Measurements from ENCODE around the gene WDR45B.

The WDR45B gene

DNA sequence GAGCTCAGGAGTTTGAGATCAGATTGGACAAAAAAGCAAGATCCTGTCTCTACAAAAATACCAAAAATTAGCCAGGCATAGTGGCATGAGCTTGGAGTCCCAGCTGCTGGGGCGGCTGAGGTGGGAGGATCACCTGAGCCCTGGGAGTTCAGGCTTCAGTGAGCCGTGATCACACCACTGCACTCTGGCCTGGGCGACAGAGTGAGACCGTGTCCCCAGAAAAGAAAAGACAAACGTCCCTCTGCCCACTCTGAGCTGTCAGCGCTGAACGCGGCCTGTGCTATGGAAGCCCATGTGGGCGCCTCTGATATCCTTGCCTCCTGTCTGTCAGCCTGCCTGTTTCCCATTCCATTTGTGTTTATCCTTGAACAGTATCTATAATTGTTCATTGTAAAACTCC, 78.0 kb downstream of the WDR45B start:
- no peak overlapping the region for H3K4me3 ChIP-seq (ENCODE audit: low read length)
- DNase-seq (ENCODE audit: low read depth): no peak
- TF ChIP-seq, protein P1, sequence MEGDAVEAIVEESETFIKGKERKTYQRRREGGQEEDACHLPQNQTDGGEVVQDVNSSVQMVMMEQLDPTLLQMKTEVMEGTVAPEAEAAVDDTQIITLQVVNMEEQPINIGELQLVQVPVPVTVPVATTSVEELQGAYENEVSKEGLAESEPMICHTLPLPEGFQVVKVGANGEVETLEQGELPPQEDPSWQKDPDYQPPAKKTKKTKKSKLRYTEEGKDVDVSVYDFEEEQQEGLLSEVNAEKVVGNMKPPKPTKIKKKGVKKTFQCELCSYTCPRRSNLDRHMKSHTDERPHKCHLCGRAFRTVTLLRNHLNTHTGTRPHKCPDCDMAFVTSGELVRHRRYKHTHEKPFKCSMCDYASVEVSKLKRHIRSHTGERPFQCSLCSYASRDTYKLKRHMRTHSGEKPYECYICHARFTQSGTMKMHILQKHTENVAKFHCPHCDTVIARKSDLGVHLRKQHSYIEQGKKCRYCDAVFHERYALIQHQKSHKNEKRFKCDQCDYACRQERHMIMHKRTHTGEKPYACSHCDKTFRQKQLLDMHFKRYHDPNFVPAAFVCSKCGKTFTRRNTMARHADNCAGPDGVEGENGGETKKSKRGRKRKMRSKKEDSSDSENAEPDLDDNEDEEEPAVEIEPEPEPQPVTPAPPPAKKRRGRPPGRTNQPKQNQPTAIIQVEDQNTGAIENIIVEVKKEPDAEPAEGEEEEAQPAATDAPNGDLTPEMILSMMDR (IDR thresholded peaks at IDR 0.05; ENCODE audit: insufficient read depth, low read depth, low read length, missing control alignments): no peak

GRCh38 chr17:82569621-82570020, 78.6 kb downstream of the WDR45B start:
- no peak for DNase-seq (ENCODE audit: low read depth)
- TF ChIP-seq, protein P1 (IDR thresholded peaks at IDR 0.05; ENCODE audit: insufficient read depth, low read depth, low read length, missing control alignments): no peak
- H3K4me3 ChIP-seq (ENCODE audit: low read length): no peak overlapping the region

GRCh38 chr17:82568997-82569393, 79.2 kb downstream of the WDR45B start:
- TF ChIP-seq, protein P1 (IDR thresholded peaks at IDR 0.05; ENCODE audit: insufficient read depth, low read depth, low read length, missing control alignments): no peak
- DNase-seq (ENCODE audit: low read depth): no peak
- H3K4me3 ChIP-seq (ENCODE audit: low read length): no peak overlapping the region

GRCh38 chr17:82567286-82567685, 81.0 kb downstream of the WDR45B start:
- no peak overlapping the region for H3K4me3 ChIP-seq (ENCODE audit: low read length)
- DNase-seq (ENCODE audit: low read depth): no peak
- TF ChIP-seq, protein P1 (IDR thresholded peaks at IDR 0.05; ENCODE audit: insufficient read depth, low read depth, low read length, missing control alignments): no peak

DNA sequence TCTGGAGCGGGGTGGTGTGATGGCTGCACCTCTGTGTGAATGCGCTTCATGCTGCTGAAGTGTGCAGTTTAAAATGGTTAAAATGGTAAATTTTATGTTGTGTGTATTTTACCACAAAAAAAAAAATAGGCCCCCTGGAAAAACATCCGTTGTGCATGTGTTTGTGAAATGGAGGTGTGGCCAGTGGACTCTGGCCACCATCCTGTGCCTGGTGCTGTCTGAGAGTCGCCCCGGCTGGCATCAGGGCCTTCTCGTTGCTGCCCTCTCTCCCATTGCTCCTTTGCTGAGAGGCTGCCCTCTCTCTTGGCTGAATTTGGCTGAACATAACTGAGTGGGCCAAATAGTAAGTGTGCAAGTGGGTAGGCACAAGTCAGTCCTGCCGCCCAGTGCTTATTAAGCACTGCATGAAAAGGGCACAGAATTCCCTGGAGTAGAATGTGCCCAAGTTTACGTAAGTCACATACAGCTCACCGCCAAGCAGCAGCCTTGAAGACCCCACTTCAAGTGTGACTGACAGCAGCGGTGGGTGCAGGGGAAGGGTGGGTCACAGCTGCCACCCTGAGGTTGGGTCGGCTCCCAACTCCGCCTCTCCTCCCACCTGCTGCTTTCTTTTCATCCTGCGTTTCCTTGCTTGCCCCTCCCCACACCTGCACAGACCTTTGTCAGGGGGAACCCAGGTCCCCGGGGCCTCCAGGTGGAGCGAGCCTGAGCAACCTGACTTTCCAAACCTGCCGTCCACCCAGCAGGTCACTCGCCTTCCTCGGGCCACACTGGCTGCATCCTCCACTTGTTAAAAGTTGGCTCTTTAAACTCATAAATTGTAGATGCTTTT, 81.9 kb downstream of the WDR45B start:
- DNase-seq (ENCODE audit: low read depth): no peak
- H3K4me3 ChIP-seq (ENCODE audit: low read length): no peak overlapping the region
- TF ChIP-seq, protein P1 (IDR thresholded peaks at IDR 0.05; ENCODE audit: insufficient read depth, low read depth, low read length, missing control alignments): no peak

DNA sequence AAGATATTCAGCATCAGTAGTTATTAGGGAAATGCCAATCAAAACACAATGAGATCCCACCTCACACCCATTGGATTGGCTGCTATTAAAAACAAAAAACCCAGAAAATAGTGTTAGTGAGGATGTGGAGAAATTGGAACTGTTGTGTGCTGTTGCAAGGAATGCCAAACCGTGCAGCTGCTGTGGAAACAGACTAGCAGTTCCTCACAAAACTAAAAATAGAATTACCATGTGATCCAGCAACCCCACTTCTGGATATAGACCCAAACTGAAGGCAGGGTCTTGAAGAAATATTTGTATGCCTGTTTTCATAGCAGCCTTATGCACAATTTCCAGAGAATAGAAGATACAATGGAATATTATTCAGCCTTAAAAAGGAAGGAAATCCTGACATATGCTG, 82.7 kb downstream of the WDR45B start:
- TF ChIP-seq, protein P1 (IDR thresholded peaks at IDR 0.05; ENCODE audit: insufficient read depth, low read depth, low read length, missing control alignments): no peak
- H3K4me3 ChIP-seq (ENCODE audit: low read length): no peak overlapping the region
- no peak for DNase-seq (ENCODE audit: low read depth)
